ENCODE measurements around the gene SAFB. TPM values are rescaled to one million over a fixed set of nuclear protein-coding genes. Genes with fewer than 3 reads are reported as not detected.

Gene SAFB
- total RNA-seq, 6 experiments from 2014 or later: 31.2 to 45.7 (median 32.8) TPM

- intact Hi-C loops (cut with DNase I): no loop called here
- H3K4me3 ChIP-seq: no peak overlapping the region
- no peaks in the 10 kb centered on the region for H3K27me3 ChIP-seq
- H3K36me3 ChIP-seq: peaks cover 0 to 70% (median 20%) of the 10 kb centered on the region in 4 donors
- no peak overlapping the region for H3K27ac ChIP-seq
- 80% methylated on average over 1 of the region's 28 CpGs for WGBS (ENCODE audit: insufficient coverage, low coverage, low lambda C conversion rate, missing lambda C conversion rate)
- DNase-seq: peak in 1 of 3 donors; percentile 47
- H3K9me3 ChIP-seq: no peaks in the 10 kb centered on the region
- peaks cover 0 to 7% (median under 1%) of the 10 kb centered on the region in 4 donors for H3K4me1 ChIP-seq
- TF ChIP-seq CTCF (IDR thresholded peaks at IDR 0.05) (no peak), POLR2A (IDR thresholded peaks at IDR 0.05) (no peak)
- no peak for ATAC-seq
Observed at GRCh38 chr19:5695649-5696195, 72.8 kb downstream of the SAFB start.

- 80% methylated on average over 1 of the region's 42 CpGs for WGBS (ENCODE audit: insufficient coverage, low coverage, low lambda C conversion rate, missing lambda C conversion rate)
- no peaks in the 10 kb centered on the region for H3K9me3 ChIP-seq
- H3K27me3 ChIP-seq: no peaks in the 10 kb centered on the region
- intact Hi-C loops (cut with DNase I): no loop called here
- no peak for ATAC-seq
- H3K4me3 ChIP-seq: no peak overlapping the region
- peak in 1 of 3 donors; percentile 48 for DNase-seq
- peaks cover 0 to 7% (median 0%) of the 10 kb centered on the region in 4 donors for H3K4me1 ChIP-seq
- peaks cover 0 to 71% (median 20%) of the 10 kb centered on the region in 4 donors for H3K36me3 ChIP-seq
- TF ChIP-seq POLR2A (IDR thresholded peaks at IDR 0.05): no peak
- no peak for TF ChIP-seq CTCF (IDR thresholded peaks at IDR 0.05)
- H3K27ac ChIP-seq: no peak overlapping the region
Observed at GRCh38 chr19:5696196-5697021, 73.5 kb downstream of the SAFB start.

- Histone ChIP-seq H3K9me3 (no peaks in the 10 kb centered on the region), H3K27me3 (no peaks in the 10 kb centered on the region), H3K27ac (no peak overlapping the region), H3K4me1 (no peaks in the 10 kb centered on the region), H3K4me3 (no peak overlapping the region), H3K36me3 (peaks cover 0 to 62% (median 20%) of the 10 kb centered on the region in 4 donors)
- TF ChIP-seq CTCF (IDR thresholded peaks at IDR 0.05): no peak
- TF ChIP-seq POLR2A (IDR thresholded peaks at IDR 0.05): no peak
- no peak for ATAC-seq
- no peak for DNase-seq
- intact Hi-C loops (cut with DNase I): no loop called here
- WGBS (ENCODE audit: insufficient coverage, low coverage, low lambda C conversion rate, missing lambda C conversion rate): 78% methylated on average over 9 of the region's 25 CpGs
Observed at GRCh38 chr19:5697022-5697889, 74.4 kb downstream of the SAFB start.

- intact Hi-C loops (cut with DNase I): no loop called here
- Histone ChIP-seq H3K36me3 (peaks cover 0 to 54% (median 19%) of the 10 kb centered on the region in 4 donors), H3K4me1 (no peaks in the 10 kb centered on the region), H3K27me3 (no peaks in the 10 kb centered on the region), H3K9me3 (no peaks in the 10 kb centered on the region), H3K4me3 (no peak overlapping the region), H3K27ac (no peak overlapping the region)
- ATAC-seq: no peak
- WGBS (ENCODE audit: insufficient coverage, low coverage, low lambda C conversion rate, missing lambda C conversion rate): 76% methylated on average over 3 of the region's 30 CpGs
- TF ChIP-seq POLR2A (IDR thresholded peaks at IDR 0.05): no peak
- no peak for TF ChIP-seq CTCF (IDR thresholded peaks at IDR 0.05)
- peak in 1 of 3 donors; percentile 42 for DNase-seq
Observed at GRCh38 chr19:5697890-5698634, 75.2 kb downstream of the SAFB start.
